ENCODE data around the gene HOXB8.

DNA sequence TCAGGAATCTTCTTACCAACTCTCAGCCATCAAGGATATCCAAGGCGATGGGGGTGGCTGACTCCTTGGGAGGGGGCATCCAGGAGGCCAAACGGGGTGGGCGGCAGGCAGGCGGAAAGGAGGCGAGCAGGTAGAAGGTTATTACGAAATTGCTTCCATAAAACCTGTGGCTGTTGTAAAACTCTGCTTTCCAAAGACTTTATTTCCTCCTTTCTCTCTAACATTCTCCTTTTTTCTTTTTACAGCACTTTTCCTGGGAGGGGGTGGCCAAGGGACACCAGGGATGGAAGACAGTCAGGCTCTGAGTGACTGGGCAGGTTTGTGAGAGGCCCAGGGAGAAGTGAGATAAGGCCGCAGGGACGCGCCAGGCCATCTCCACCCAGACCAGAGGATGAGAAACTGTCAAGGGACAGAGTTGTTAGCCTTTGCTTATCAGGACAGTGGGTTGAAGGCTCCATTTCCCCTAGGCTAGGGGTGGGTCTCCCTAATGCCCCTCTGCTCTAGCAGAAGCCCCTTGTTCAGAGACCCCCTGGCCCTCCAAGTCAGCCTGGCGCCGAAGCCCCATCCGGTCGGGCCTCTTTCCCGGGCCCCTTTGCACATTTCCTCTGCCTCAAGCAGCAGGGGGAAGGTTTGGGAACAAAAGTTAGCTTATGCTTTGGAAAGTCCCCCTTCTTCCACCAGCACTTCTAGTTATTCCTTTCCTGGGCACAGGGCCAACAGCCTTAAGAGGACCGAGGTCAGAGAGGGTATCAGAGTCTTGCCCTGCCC lies 16.0 kb upstream of the HOXB8 start:
- TF ChIP-seq, protein P1, sequence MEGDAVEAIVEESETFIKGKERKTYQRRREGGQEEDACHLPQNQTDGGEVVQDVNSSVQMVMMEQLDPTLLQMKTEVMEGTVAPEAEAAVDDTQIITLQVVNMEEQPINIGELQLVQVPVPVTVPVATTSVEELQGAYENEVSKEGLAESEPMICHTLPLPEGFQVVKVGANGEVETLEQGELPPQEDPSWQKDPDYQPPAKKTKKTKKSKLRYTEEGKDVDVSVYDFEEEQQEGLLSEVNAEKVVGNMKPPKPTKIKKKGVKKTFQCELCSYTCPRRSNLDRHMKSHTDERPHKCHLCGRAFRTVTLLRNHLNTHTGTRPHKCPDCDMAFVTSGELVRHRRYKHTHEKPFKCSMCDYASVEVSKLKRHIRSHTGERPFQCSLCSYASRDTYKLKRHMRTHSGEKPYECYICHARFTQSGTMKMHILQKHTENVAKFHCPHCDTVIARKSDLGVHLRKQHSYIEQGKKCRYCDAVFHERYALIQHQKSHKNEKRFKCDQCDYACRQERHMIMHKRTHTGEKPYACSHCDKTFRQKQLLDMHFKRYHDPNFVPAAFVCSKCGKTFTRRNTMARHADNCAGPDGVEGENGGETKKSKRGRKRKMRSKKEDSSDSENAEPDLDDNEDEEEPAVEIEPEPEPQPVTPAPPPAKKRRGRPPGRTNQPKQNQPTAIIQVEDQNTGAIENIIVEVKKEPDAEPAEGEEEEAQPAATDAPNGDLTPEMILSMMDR (IDR thresholded peaks at IDR 0.05): no peak
- TF ChIP-seq SIN3A (IDR thresholded peaks at IDR 0.05; ENCODE audit: borderline replicate concordance, insufficient read depth, low read depth, low read length) (no peak), TCF7L2 (IDR thresholded peaks at IDR 0.05; ENCODE audit: low read depth, low read length) (no peak), REST (IDR thresholded peaks at IDR 0.05; ENCODE audit: insufficient read depth in 1 of 2, low read depth in 2 of 2, low read length in 1 of 2) (no peak)
